ENCODE measurements around the gene RNF10.

The RNF10 gene

GRCh38 chr12:120588948-120589930 lies 55.1 kb downstream of the RNF10 start:
- Histone ChIP-seq H3K79me2 (ENCODE audit: insufficient read depth, low read length) (no peaks in the 10 kb centered on the region), H3K36me3 (ENCODE audit: insufficient read depth, low read length) (no peaks in the 10 kb centered on the region), H3K9me3 (ENCODE audit: low read length) (no peaks in the 10 kb centered on the region), H3K27ac (ENCODE audit: low read depth, low read length, poor library complexity, severe bottlenecking) (no peak overlapping the region), H3K27me3 (ENCODE audit: insufficient read depth, low read length) (no peaks in the 10 kb centered on the region; the same call in 1 of the 2 replicates), H3K9me2 (ENCODE audit: low read depth, low read length) (no peaks in the 10 kb centered on the region), H3F3A (ENCODE audit: insufficient read depth, low read length) (no peaks in the 10 kb centered on the region), H3K4me3 (ENCODE audit: low read depth, low read length, poor library complexity, severe bottlenecking) (no peak overlapping the region), H3K9ac (ENCODE audit: low read length) (no peak overlapping the region), H4K20me1 (ENCODE audit: insufficient read depth, low read length) (no peaks in the 10 kb centered on the region), H2AFZ (ENCODE audit: low read length) (no peak overlapping the region), H3K4me1 (ENCODE audit: insufficient read depth, low read length, severe bottlenecking) (peaks cover 6% of the 10 kb centered on the region), H3K4me2 (ENCODE audit: low read length) (no peak overlapping the region)
- TF ChIP-seq CTCF (IDR thresholded peaks at IDR 0.05; ENCODE audit: low read length) (no peak), EZH2 (IDR thresholded peaks at IDR 0.05; ENCODE audit: borderline replicate concordance, low read length) (no peak)

- Histone ChIP-seq H3K27me3 (ENCODE audit: insufficient read depth, low read length) (no peaks in the 10 kb centered on the region; the same call in 1 of the 2 replicates), H3K9me2 (ENCODE audit: low read depth, low read length) (no peaks in the 10 kb centered on the region), H3K4me3 (ENCODE audit: low read depth, low read length, poor library complexity, severe bottlenecking) (no peak overlapping the region), H3F3A (ENCODE audit: insufficient read depth, low read length) (no peaks in the 10 kb centered on the region), H3K4me1 (ENCODE audit: insufficient read depth, low read length, severe bottlenecking) (no peaks in the 10 kb centered on the region), H4K20me1 (ENCODE audit: insufficient read depth, low read length) (no peaks in the 10 kb centered on the region), H3K36me3 (ENCODE audit: insufficient read depth, low read length) (no peaks in the 10 kb centered on the region), H3K4me2 (ENCODE audit: low read length) (no peak overlapping the region), H3K27ac (ENCODE audit: low read depth, low read length, poor library complexity, severe bottlenecking) (no peak overlapping the region), H3K9me3 (ENCODE audit: low read length) (no peaks in the 10 kb centered on the region), H3K9ac (ENCODE audit: low read length) (no peak overlapping the region), H2AFZ (ENCODE audit: low read length) (no peak overlapping the region), H3K79me2 (ENCODE audit: insufficient read depth, low read length) (no peaks in the 10 kb centered on the region)
- TF ChIP-seq EZH2 (IDR thresholded peaks at IDR 0.05; ENCODE audit: borderline replicate concordance, low read length) (no peak), CTCF (IDR thresholded peaks at IDR 0.05; ENCODE audit: low read length) (no peak)
Measured at GRCh38 chr12:120590741-120591407, 56.7 kb downstream of the RNF10 start.

GRCh38 chr12:120592121-120593049 lies 58.2 kb downstream of the RNF10 start:
- no peak overlapping the region for H3K4me2 ChIP-seq (ENCODE audit: low read length)
- H3K4me3 ChIP-seq (ENCODE audit: low read depth, low read length, poor library complexity, severe bottlenecking): no peak overlapping the region
- H3K9me3 ChIP-seq (ENCODE audit: low read length): no peaks in the 10 kb centered on the region
- no peak overlapping the region for H3K27ac ChIP-seq (ENCODE audit: low read depth, low read length, poor library complexity, severe bottlenecking)
- no peaks in the 10 kb centered on the region for H4K20me1 ChIP-seq (ENCODE audit: insufficient read depth, low read length)
- H3K36me3 ChIP-seq (ENCODE audit: insufficient read depth, low read length): no peaks in the 10 kb centered on the region
- H3K79me2 ChIP-seq (ENCODE audit: insufficient read depth, low read length): no peaks in the 10 kb centered on the region
- no peak for TF ChIP-seq CTCF (IDR thresholded peaks at IDR 0.05; ENCODE audit: low read length)
- no peaks in the 10 kb centered on the region; the same call in 1 of the 2 replicates for H3K27me3 ChIP-seq (ENCODE audit: insufficient read depth, low read length)
- no peaks in the 10 kb centered on the region for H3K9me2 ChIP-seq (ENCODE audit: low read depth, low read length)
- no peak overlapping the region for H3K9ac ChIP-seq (ENCODE audit: low read length)
- H2AFZ ChIP-seq (ENCODE audit: low read length): no peak overlapping the region
- H3F3A ChIP-seq (ENCODE audit: insufficient read depth, low read length): no peaks in the 10 kb centered on the region
- H3K4me1 ChIP-seq (ENCODE audit: insufficient read depth, low read length, severe bottlenecking): no peaks in the 10 kb centered on the region

Measured in OCI-LY1 (cell line).